Kidney glomerular epithelial cell (primary cell): ENCODE measurements around the gene ARHGEF39.
"Not testable (repeated sequence)": the region's sequence is repeated elsewhere in the genome, so short reads cannot be mapped to it uniquely, and the experiment has no call there.

ENCODE experiments used
- DNase-seq: peaks from one replicate; lab custom pipeline; 2025; lab: John Stamatoyannopoulos, UW

ARHGEF39 gene

GRCh38 chr9:35650341-35651158, 14.4 kb downstream of the ARHGEF39 start, which contains the start of gene SIT1:
SIT1 (minus strand) TSS chr9:35650931; CDS start chr9:35650853, 78 bp downstream.
- DNase-seq: no peak

GRCh38 chr9:35649431-35650340, 15.3 kb downstream of the ARHGEF39 start:
- no peak for DNase-seq

DNA sequence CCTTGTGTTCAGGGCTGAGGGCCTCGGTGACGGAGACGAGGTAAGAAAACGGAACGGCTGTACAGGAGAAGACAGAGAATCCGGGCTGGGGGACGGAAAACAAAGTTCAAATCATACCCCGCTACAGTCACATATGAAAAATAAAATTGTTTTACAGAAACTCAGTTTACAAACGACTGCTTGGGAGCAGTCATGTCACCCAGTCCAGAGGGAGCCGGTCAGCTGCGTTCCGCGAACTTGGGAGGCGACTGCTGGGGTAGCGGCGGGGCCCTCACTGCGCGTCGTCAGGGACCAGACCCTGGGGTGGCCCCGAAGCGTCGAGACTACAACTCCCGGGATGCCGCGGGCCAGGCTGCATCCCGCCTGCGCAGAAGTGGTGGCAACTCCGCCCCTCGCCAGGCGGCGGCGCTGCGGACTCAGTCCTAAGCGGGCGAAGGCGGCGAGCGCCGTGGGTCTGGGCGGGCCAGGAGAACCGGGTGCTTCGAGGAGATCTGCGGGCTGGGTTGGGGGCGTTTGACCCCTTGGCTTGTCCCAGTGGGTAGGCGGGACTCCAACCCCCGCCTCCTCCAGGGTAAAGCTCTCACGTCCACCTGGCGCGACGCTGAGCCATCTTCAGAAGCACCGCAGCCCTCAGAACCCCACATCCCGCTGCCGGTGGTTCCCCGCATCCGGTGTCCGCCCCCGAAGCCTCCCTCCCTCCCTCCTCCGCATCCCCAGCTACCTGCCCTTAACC, 18.3 kb downstream of the ARHGEF39 start:
- peak; percentile 73 for DNase-seq

GRCh38 chr9:35646153-35646532, 18.9 kb downstream of the ARHGEF39 start:
- peak; percentile 73 for DNase-seq

DNA sequence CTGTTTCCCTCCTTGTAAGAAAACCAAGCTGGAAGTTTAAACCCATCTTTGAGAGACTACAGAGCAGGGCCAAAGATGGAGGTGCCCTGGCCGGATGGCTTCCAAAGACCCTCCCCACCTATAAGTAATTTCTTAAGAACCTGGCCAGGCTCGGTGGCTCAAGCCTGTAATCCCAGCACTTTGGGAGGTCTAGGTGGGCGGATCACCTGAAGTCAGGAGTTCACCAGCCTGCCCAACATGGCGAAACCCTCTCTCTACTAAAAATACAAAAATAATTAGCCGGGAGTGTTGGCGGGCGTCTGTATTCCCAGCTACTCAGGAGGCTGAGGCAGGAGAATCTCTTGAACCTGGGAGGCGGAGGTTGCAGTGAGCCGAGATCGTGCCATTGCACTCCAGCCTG, 19.3 kb downstream of the ARHGEF39 start:
- DNase-seq: not testable (repeated sequence)

GRCh38 chr9:35643046-35643445, 21.9 kb downstream of the ARHGEF39 start:
- DNase-seq: no peak

- not testable (repeated sequence) for DNase-seq
Observed at GRCh38 chr9:35641478-35641877, 23.5 kb downstream of the ARHGEF39 start.

DNA sequence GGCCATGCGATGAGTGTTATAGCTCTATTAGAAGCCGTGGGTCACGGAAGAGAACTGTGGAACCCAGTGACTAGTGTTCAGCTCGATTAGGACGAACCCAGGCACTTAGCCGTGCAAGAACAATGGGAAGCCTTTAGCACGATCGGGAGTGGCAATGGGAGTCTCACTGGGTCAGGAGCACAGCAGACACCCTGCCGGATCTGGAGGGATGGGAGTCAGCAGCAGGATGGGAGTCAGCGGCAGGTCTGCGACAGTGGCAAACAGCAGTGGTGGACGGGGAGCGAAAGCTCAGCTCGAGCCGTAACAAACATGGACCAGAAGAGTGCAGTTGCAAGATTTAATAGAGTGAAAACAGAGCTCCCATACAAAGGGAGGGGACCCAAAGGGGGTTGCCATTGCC, 24.6 kb downstream of the ARHGEF39 start:
- not testable (repeated sequence) for DNase-seq

DNA sequence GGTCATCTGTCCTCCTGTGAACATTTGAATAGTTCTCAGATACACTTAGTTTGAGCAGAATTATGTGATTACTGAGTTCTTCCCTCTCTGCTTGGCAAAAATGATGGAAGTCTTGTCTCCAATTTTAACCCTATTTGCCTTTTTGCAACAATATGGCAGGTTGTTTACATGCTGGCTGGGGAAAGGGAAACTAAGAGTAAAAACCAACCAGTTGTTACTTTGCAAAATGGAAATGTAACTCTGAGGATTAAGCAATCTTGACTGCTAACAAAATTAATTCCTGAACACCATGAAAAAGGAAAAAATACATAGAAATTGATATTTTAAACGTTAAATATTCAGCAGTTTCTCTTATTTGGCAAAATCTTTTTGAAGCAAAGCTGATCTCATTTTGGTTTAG, 25.4 kb downstream of the ARHGEF39 start:
- no peak for DNase-seq

GRCh38 chr9:35639225-35639624, 25.8 kb downstream of the ARHGEF39 start:
- not testable (repeated sequence) for DNase-seq

DNA sequence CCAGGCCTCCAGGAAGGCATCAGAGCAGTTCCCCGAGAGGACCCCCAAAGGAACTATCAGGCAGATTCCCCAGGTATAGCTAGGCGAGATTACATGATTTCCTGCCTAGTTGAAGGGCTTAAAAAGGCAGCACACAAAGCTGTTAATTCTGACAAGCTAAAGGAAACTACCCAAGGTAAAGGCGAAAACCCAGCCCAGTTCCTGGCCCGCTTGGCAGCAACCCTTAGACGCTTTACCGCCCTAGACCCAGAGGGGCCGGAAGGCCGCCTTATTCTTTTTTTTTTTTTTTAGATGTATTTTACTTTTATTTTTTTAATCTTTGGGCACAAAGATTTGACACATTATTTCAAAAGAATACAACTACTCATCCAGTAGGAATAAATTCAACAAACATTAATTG, 26.2 kb downstream of the ARHGEF39 start:
- DNase-seq: not testable (repeated sequence)

DNA sequence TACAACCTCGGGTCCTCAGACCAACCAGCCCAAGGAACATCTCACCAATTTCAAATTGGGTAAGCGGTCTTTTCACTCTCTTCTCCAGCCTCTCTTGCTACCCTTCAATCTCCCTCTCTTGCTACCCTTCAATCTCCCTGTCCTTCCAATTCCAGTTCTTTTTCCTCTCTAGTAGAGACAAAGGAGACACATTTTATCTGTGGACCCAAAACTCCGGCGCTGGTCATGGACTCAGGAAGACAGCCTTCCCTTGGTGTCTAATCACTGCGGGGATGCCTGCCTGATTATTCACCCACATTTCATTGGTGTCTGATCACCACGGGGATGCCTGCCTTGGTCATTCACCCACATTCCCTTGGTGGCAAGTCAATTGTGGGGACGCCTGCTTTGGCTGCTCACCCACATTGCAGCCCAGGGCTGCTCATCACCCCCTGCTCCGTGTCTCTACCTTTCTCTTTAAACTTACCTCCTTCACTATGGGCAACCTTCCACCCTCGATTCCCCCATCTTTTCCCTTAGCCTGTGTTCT, 27.5 kb downstream of the ARHGEF39 start:
- not testable (repeated sequence) for DNase-seq

- DNase-seq: not testable (repeated sequence)
Observed at GRCh38 chr9:35636877-35637246, 28.1 kb downstream of the ARHGEF39 start.

- no peak for DNase-seq
Observed at GRCh38 chr9:35636135-35636876, 28.7 kb downstream of the ARHGEF39 start.

GRCh38 chr9:35635730-35636129, 29.3 kb downstream of the ARHGEF39 start:
- DNase-seq: no peak

GRCh38 chr9:35629597-35629996, 35.4 kb downstream of the ARHGEF39 start:
- DNase-seq: no peak

GRCh38 chr9:35628389-35628991, 36.5 kb downstream of the ARHGEF39 start:
- DNase-seq: no peak

DNA sequence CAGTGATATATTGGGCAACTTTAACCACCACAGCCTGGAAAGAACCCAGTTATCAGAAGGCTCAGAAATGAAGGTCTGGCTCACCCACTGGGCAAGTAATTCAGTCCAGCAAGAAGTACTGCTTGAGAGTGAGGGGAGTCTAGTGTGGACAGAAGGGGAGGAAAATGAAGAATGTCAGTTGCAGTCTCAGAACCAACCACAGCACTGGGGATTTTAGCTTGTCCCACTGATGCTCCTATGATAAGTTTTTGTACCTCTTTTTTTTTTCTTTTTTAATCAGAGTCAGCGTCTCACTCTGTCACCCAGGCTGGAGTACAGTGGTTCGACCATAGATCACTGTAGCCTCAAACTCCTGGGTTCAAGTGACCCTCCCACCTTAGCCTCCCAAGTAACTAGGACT, 37.4 kb downstream of the ARHGEF39 start:
- no peak for DNase-seq

DNA sequence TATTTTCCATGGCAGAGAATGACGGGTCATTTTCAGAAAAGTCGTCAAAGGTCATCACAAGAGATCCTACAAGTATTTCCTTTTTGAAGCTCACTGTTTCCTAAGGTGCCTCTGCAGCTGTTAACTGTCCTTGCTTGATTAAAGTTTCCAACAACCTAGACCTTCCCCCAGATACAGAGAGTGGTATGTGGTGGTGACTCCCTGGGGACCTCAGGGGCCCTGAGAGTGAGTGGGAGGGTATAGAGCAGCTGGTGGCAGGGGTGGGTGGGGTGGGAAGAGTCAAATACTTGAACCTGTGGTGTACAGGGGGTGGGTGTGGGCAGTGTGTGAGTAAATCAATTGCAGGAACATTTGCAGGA, 45.2 kb downstream of the ARHGEF39 start:
- DNase-seq: no peak

DNA sequence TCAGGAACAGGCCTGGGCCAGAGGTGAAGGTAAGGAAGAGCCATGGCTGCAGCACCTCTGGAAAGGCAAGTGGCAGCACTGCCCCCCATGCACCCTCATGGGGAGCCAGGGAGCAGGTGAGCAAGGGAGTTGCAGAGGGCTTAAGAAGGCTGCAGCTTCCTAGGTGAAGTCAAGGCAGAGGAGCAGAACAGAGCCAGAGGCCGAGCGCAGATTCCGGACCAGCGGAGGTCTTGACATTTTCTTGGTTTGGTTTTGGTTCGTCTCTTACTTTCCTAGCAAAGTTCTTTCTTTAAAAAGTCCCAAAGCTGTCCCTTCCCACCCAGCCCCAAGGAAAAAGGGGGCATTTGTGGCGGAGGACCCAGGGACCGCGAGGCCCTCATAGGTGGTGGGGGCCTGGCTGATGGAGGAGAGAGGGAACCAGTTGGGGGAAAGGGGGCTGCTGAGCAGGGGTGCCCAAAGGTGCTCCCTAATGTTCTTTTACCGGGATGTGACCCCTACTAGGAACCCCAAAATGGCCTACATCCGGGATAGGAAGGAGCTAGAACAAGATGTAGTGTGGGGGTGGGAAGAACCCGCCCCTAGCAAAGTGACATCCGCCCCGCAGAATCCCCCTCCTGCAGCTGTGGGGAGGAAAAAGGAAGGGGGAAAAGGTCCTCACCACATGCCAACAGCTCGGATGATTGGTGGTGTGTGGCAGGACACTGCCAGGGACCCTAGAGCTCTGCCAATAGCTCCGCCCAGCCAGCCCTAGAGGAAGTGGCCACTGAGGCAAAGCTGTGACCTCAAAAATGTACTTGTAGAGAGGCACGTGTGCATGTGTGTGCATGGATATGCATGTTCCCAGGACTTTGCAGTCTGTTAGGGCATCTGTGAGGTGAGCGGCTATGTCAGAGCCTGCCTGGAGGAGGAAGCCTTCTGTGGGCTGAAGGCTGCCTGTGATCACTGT, 45.9 kb downstream of the ARHGEF39 start:
- DNase-seq: no peak
